Measurements from ENCODE around the gene ACTN1. TPM values are rescaled to one million over a fixed set of nuclear protein-coding genes. Genes with fewer than 3 reads are reported as not detected.
"Not testable (repeated sequence)": the region's sequence is repeated elsewhere in the genome, so short reads cannot be mapped to it uniquely, and the experiment has no call there.

ACTN1 gene
- total RNA-seq, 4 donors from 2014 or later: 31.9 to 111 (median 76.1) TPM

- 51% methylated on average over 6 of the region's 6 CpGs for WGBS, 2 donors
- H3K4me3 ChIP-seq (ENCODE audit: low read depth, poor library complexity, severe bottlenecking): no peak overlapping the region
- no peak for DNase-seq (ENCODE audit: low spot score in 2 of 2)
- intact Hi-C loops (cut with DNase I; ENCODE audit: low total_unique reads): no loop called here
- TF ChIP-seq CTCF (IDR thresholded peaks at IDR 0.05): no peak
- TF ChIP-seq POLR2A (IDR thresholded peaks at IDR 0.05): no peak
These were observed 4.2 kb downstream of the ACTN1 start for GRCh38 chr14:68974759-68975347.

- DNase-seq (ENCODE audit: low spot score in 2 of 2): no peak
- intact Hi-C loops (cut with DNase I; ENCODE audit: low total_unique reads): no loop called here
These were observed 5.5 kb downstream of the ACTN1 start for GRCh38 chr14:68973639-68974038.

GRCh38 chr14:68973219-68973565 is 5.9 kb downstream of the ACTN1 start:
- H3K4me3 ChIP-seq (ENCODE audit: low read depth, poor library complexity, severe bottlenecking); DNase-seq (ENCODE audit: low spot score in 2 of 2); intact Hi-C loops (cut with DNase I; ENCODE audit: low total_unique reads): not testable (repeated sequence)
- WGBS, 2 donors: 86 to 93% methylated on average over 6 of the region's 6 CpGs

More at GRCh38 chr14:68973639-68974038, 5.5 kb downstream of the ACTN1 start:
- 90 to 95% methylated on average over 4 to 5 of the region's 5 CpGs for WGBS, 2 donors
- H3K4me3 ChIP-seq (ENCODE audit: low read depth, poor library complexity, severe bottlenecking): no peak overlapping the region
- TF ChIP-seq CTCF (IDR thresholded peaks at IDR 0.05) (no peak), POLR2A (IDR thresholded peaks at IDR 0.05) (no peak)

GRCh38 chr14:68972507-68973218 is 6.4 kb downstream of the ACTN1 start:
- H3K4me3 ChIP-seq (ENCODE audit: low read depth, poor library complexity, severe bottlenecking): no peak overlapping the region
- TF ChIP-seq POLR2A (IDR thresholded peaks at IDR 0.05) (no peak), CTCF (IDR thresholded peaks at IDR 0.05) (no peak)
- DNase-seq (ENCODE audit: low spot score in 2 of 2): no peak
- WGBS, 2 donors: 92 to 93% methylated on average over 14 of the region's 14 CpGs
- intact Hi-C loops (cut with DNase I; ENCODE audit: low total_unique reads): no loop called here

GRCh38 chr14:68971411-68972035 is 7.6 kb downstream of the ACTN1 start:
- DNase-seq (ENCODE audit: low spot score in 2 of 2): no peak
- intact Hi-C loops (cut with DNase I; ENCODE audit: low total_unique reads): no loop called here
- H3K4me3 ChIP-seq (ENCODE audit: low read depth, poor library complexity, severe bottlenecking): no peak overlapping the region
- no peak for TF ChIP-seq POLR2A (IDR thresholded peaks at IDR 0.05)
- no peak for TF ChIP-seq CTCF (IDR thresholded peaks at IDR 0.05)
- WGBS, 2 donors: 87 to 91% methylated on average over 9 of the region's 9 CpGs

GRCh38 chr14:68970736-68971135 is 8.4 kb downstream of the ACTN1 start:
- DNase-seq (ENCODE audit: low spot score in 2 of 2): no peak
- intact Hi-C loops (cut with DNase I; ENCODE audit: low total_unique reads): no loop called here
- WGBS, 2 donors: 74 to 76% methylated on average over 5 of the region's 5 CpGs
- no peak for TF ChIP-seq CTCF (IDR thresholded peaks at IDR 0.05)
- no peak for TF ChIP-seq POLR2A (IDR thresholded peaks at IDR 0.05)
- H3K4me3 ChIP-seq (ENCODE audit: low read depth, poor library complexity, severe bottlenecking): no peak overlapping the region

All from lower leg skin (tissue), 4 donors.